ENCODE results near the gene JAML. TPM values are rescaled to one million over a fixed set of nuclear protein-coding genes. Genes with fewer than 3 reads are reported as not detected.

Gene JAML
- total and polyA plus RNA-seq, 2 of the 13 experiments (the other 11 are each of a cell fraction or from before 2014, with no cell fraction given) = 2.0 to 3.3 TPM

DNA sequence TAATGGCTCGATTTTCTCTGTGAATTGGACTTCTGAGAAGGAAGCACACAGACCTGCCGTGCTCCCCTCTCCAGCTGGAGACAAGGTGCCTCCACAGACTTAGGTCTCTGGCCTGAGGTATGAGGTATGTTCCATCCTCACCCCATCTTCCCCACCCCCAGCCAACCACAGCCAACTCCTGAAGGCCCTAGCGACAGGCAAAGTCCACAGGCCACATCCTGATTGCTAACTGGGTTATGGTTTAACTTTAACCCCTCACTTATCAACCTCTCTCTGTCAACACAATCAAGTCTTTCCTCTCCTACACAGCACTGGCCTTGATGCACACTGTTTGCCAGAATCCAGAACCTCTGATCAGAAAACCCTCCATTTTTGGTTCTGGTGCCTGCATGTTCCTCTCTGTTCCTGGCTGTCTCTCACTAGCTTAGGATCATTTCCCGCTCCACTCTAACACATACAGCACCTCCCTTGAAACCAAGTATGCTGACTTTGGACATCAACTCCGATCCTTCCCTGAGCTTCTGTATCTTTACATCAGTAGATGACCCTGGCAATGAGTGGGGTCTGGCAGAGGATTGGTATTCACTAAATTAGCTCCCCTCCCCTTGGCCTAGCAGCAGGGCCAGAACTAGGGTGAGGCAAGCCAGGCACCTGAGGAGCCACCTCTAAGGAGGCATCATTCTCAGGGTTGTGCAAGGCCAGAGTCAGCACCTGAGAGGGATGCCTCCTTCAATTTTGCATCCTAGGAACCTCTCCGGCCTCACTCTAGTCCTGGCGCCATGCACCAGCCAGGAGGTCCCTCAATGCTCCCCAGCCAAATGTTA lies 22.0 kb downstream of the JAML start (continued):
- TF ChIP-seq AHDC1 (CRISPR knock-in tag; IDR thresholded peaks at IDR 0.05; ENCODE audit: borderline replicate concordance) = peak; percentile 53; the same call in 1 of the 2 replicates
- TF ChIP-seq JUND (CRISPR knock-in tag; IDR thresholded peaks at IDR 0.05) = peak; percentile 63; the same call in 1 of the 2 replicates
- no peak for TF ChIP-seq GMEB2 (CRISPR knock-in tag; IDR thresholded peaks at IDR 0.05; ENCODE audit: low read depth)
- peak; percentile 79 for TF ChIP-seq ZKSCAN8 (CRISPR knock-in tag; IDR thresholded peaks at IDR 0.05; ENCODE audit: borderline replicate concordance)
- TF ChIP-seq, protein P1, sequence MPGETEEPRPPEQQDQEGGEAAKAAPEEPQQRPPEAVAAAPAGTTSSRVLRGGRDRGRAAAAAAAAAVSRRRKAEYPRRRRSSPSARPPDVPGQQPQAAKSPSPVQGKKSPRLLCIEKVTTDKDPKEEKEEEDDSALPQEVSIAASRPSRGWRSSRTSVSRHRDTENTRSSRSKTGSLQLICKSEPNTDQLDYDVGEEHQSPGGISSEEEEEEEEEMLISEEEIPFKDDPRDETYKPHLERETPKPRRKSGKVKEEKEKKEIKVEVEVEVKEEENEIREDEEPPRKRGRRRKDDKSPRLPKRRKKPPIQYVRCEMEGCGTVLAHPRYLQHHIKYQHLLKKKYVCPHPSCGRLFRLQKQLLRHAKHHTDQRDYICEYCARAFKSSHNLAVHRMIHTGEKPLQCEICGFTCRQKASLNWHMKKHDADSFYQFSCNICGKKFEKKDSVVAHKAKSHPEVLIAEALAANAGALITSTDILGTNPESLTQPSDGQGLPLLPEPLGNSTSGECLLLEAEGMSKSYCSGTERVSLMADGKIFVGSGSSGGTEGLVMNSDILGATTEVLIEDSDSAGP (CRISPR knock-in tag; IDR thresholded peaks at IDR 0.05; ENCODE audit: borderline replicate concordance) = peak; percentile 58; the same call in 1 of the 2 replicates
- TF ChIP-seq TCF12 (IDR thresholded peaks at IDR 0.05) = no peak
- no peak for TF ChIP-seq TCF12 (CRISPR knock-in tag; IDR thresholded peaks at IDR 0.05)
- TF ChIP-seq, protein P2, sequence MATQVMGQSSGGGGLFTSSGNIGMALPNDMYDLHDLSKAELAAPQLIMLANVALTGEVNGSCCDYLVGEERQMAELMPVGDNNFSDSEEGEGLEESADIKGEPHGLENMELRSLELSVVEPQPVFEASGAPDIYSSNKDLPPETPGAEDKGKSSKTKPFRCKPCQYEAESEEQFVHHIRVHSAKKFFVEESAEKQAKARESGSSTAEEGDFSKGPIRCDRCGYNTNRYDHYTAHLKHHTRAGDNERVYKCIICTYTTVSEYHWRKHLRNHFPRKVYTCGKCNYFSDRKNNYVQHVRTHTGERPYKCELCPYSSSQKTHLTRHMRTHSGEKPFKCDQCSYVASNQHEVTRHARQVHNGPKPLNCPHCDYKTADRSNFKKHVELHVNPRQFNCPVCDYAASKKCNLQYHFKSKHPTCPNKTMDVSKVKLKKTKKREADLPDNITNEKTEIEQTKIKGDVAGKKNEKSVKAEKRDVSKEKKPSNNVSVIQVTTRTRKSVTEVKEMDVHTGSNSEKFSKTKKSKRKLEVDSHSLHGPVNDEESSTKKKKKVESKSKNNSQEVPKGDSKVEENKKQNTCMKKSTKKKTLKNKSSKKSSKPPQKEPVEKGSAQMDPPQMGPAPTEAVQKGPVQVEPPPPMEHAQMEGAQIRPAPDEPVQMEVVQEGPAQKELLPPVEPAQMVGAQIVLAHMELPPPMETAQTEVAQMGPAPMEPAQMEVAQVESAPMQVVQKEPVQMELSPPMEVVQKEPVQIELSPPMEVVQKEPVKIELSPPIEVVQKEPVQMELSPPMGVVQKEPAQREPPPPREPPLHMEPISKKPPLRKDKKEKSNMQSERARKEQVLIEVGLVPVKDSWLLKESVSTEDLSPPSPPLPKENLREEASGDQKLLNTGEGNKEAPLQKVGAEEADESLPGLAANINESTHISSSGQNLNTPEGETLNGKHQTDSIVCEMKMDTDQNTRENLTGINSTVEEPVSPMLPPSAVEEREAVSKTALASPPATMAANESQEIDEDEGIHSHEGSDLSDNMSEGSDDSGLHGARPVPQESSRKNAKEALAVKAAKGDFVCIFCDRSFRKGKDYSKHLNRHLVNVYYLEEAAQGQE (IDR thresholded peaks at IDR 0.05; ENCODE audit: borderline replicate concordance in 1 of 2, low read depth in 1 of 2, low read length in 2 of 2) = peak in 1 of 2 experiments; percentile 53; a peak in 1 of 4 replicates
- TF ChIP-seq HDAC2 (CRISPR knock-in tag; IDR thresholded peaks at IDR 0.05) = peak; percentile 93
- TF ChIP-seq EP300 (IDR thresholded peaks at IDR 0.05; ENCODE audit: low read depth in 2 of 2, low read length in 2 of 2) = peak; percentile 72 to 94; a peak in 3 of 4 replicates
- TF ChIP-seq EP300 (CRISPR knock-in tag; IDR thresholded peaks at IDR 0.05; ENCODE audit: borderline replicate concordance) = peak; percentile 88
- peak; percentile 51 for TF ChIP-seq ZNF264 (CRISPR knock-in tag; IDR thresholded peaks at IDR 0.05)
- peak; percentile 12; the same call in 1 of the 2 replicates for TF ChIP-seq ZBTB21 (CRISPR knock-in tag; IDR thresholded peaks at IDR 0.05)
- TF ChIP-seq HDAC1 (CRISPR knock-in tag; IDR thresholded peaks at IDR 0.05) = peak; percentile 86
- no peak for TF ChIP-seq ZSCAN30 (CRISPR knock-in tag; IDR thresholded peaks at IDR 0.05)
- TF ChIP-seq FOXK2 (IDR thresholded peaks at IDR 0.05) = peak; percentile 60; the same call in 1 of the 2 replicates
